GM21360 (cell line): Measurements from ENCODE around the gene ATG10.
"Not testable (repeated sequence)": the region's sequence is repeated elsewhere in the genome, so short reads cannot be mapped to it uniquely, and the experiment has no call there.

Experiments
- ATAC-seq: cut with Tn5 transposase; IDR thresholded peaks from one replicate; pipeline ENCODE4 v1.9.1; 2021; ENCODE audit warnings: mild to moderate bottlenecking, moderate library complexity; ENCODE audit not compliant: unreplicated experiment

ATG10 gene

DNA sequence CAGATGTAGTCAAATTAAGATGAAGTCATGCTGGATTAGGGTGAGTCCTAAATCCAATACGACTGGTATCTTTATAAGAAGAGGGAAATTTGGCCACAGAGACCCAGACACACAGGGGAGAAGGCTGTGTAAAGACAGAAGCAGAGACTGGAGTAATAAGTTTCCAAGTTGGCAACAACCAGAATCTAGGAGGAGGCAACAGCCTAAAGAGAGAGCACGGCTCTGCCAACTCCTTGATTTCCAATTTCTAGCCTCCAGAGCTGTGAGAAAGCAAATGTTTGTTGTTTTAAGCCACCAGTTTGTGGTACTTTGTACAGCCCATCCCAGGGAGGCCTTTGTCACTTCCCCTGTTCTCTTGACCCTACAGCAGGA lies 74.4 kb downstream of the ATG10 start:
- no peak for ATAC-seq

DNA sequence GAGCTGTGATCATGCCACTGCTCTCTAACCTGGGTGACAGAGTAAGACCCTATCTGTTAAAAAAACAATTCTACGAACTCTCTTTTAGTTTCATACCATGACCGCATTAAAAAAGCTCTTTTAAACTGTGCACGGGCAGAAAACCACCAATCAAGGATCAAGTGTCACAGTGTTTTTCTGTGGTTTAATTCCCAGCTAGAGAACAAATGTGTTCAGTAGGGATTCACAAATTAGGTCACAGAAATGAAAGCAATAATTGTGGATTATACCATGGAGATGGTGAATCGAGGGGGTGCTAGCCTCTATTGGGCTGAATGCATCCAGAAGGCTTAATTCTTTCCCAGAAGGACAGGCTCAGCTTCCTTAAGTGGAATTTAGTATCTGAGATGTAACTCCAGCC lies 79.1 kb downstream of the ATG10 start:
- no peak for ATAC-seq

DNA sequence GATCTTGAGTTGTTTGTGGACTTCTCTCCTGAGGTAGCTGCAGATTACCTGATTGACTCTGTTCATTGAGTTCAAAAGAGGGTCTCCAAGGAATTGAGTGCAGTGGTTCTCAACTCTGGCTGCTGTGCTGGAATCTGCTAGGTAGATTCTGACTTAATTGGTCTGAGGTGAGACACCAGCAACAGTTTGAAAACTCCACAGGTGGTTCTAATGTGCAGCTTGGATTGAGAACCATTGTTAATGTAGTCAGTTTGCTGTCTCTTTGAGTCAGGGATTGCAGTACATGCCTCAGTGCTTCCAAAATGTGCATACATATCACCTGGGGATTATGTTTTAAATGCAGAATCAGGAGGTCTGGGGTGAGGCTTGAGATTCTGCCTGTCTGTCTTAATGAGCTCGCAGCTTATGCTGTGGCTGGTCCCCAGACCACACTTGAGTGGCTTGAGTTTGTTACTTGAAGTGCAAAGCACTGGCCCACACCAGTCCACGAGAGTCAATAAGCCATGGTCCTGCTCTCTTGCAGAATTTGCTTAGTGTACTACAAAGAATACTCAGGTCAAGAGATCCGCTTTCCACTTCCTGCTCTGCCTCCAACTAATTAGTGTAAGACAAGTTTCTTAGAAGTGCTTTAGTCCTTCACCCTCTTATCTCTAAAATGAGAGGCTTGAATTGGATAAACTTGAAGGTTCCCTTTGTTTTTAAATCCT lies 82.3 kb downstream of the ATG10 start:
- ATAC-seq = no peak

GRCh38 chr5:82057051-82057450 lies 85.2 kb downstream of the ATG10 start:
- ATAC-seq = no peak

DNA sequence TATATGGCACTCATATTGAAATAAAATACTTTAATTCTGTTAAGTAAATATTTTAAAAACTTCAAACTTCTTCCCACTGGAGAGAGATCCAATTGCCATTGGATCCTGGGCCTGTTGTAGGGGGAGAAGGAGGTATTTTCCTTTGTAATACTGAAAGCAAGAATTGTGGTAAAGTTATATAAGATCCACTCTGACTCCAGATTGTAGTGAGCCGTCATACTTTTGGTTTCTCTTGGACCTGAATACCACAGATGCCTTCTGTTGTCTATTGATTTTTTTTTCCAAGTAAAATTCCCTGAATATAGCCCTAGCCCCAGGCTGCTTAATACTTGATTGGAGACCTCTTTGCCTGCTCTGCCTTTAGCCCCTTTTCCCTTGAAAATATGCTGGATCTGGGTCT lies 86.9 kb downstream of the ATG10 start:
- ATAC-seq = no peak

DNA sequence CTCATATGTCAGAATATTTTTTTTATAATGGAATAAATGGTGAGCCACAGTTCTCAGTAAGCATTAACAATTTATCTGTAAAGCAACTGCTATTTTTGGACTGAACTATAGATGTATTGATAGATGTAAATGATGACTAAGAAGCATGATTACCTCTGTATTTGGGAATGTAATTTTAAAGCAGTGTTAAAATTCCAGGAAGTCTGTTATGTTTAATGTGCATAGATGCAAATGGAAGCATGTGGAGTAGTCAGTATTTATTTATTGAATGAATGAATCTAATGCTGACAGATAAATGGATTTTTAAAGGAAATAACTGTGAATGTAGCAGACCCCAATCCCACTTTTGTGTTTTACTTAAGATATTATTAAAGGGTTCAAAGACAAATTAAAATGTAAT lies 95.0 kb downstream of the ATG10 start:
- no peak for ATAC-seq

- ATAC-seq = not testable (repeated sequence)
Observed at GRCh38 chr5:82068042-82068441, 96.2 kb downstream of the ATG10 start.

DNA sequence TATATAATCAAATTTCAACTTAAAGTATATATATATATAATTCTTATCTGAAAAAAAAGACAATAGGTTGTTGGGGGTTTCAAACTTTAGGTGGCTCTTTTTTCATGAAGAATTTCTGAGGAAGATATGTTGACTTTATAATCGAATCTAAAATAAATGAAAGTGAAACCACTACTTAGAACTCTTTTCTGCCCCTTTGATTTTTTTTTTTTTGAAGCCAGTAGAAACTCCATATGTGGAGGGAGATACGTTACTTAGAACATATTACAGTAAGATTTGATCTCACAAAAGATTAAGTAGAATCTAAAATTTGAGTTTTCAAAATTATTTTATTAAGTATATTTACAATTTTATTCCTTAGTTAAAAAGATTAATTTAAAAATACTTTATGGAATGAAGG lies 96.9 kb downstream of the ATG10 start:
- ATAC-seq = no peak

- no peak for ATAC-seq
Observed at GRCh38 chr5:82072138-82072537, 100.3 kb downstream of the ATG10 start.

DNA sequence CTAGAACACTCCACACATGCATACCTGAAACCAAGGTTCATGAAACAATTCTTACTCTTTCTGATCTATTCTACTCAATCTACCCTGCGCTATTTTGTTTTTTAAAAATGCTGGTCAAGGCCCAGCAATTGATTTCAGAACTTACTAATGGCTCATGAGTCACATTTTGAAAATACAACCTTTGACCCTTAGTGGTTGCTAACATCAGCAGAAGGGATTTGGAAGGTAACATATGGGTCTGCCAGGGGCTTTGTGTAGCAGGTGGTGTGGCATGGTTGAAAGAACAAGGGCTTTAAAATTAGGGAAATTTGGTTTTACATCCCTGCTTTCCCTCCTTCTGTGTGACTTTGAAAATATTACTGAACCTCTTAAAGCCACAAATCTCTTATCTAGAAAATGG lies 101.4 kb downstream of the ATG10 start:
- no peak for ATAC-seq

DNA sequence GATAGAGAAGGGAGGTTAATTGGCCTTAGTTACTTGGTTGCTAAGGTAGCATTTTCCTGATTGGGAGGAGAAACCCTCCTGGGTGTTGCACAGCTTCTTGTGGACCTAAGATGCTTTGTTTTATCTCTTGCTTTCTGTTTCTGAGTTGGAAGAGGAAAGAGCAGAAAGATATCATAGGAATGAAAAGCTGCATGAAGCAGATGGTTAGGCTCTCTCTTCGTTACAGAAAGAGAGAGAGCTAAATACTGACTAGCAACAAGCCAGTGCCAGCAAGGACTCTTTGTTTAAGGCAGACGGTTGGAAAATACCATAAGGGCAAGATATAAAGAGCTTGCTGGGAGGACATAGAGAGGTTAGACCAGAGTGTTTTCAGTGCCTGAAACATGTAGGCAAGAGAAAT lies 103.1 kb downstream of the ATG10 start:
- no peak for ATAC-seq

DNA sequence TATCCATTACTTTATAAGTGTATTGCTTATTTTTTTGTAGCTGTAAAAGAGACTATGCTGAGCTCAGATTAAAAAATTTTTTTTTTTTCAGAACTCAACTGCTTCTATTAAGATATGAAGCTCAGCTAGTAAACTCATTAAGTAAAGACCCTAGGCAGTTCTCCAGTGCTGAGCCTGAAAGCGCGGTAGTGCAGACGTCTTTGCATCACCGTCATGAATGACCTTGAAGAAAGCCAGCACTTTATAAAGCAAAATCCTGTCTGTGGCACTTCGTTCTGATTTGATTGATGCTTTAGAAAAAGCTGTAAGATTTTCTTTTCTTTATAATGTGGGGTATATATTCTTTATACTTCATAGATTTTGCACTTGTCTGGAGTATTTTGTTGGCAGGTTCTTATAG lies 105.7 kb downstream of the ATG10 start:
- ATAC-seq = no peak

DNA sequence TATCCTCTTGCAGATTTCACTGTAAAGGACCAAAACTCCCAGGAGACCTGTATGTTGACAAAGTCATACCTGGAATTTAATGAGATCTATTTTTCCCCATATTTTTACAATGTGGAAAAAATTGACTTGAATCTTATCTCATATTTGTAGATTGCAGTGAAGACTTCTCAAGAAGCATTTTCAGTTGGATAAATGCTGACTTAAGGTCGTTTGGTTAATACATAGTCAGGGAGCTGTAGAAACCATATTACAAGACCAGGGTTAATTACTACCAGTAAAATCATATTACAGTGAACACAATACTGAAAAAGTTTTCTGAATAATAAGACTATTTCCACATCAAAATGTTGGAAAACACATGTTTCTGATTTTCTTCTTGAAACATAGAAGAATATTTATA lies 119.8 kb downstream of the ATG10 start:
- ATAC-seq = no peak

DNA sequence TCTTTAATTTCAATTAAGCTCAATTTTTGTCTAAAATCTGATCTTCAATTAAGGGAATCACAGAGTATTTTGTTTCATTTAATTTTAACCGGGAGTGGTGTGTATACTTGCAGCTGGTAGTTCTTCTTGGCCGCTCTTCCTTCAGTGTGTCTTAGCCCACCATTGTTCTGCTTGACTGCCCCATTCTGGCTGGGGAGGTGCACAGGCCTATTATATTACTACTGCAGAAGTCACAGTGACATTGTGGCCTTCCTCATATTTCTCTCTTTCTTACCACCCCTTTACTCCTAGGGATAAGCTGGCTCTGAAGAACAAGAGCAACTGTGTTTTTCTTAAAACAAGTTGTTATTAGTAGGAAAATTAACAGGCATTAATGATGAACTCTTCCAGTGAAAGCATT lies 123.7 kb downstream of the ATG10 start:
- no peak for ATAC-seq

- ATAC-seq = no peak
Observed at GRCh38 chr5:82096249-82096648, 124.4 kb downstream of the ATG10 start.

- ATAC-seq = peak; percentile 83
Observed at GRCh38 chr5:82100303-82101077, 128.7 kb downstream of the ATG10 start.

DNA sequence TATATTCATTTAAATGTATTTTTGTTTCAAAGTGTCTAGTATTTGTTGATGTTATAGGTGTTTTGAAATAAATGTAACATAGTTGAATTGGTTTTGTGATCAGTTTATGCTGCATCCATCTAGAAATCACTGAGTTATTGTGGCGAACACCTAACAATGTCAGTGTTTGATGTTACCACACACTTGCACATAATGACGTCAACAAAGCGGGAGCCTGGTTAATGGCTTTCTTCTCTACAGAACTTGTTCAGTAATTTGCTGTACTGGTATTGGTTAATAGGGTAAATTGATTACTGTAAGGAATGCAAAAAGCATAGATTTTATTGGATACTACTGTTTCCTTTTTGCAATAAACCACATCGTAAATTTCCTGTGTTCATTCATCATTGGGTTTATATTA lies 133.0 kb downstream of the ATG10 start:
- ATAC-seq = no peak

DNA sequence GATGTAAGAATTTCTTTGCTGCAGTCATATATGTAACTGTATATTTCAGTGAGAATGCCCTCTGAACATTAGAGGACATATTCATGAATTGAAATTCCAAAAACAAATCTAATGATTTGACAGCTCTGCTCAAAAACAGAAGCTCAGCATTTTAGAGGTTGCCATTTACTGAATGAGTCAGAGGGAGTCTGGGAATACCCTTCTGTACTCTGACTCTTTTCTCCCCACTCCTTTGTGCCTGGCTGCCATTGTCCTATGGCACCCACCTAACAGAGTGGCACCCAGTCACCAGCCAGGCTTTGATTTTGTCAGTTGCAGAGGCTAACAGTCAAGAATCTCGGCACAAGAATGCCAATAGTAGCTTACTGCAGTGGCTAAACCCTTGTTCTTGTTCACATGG lies 133.6 kb downstream of the ATG10 start:
- no peak for ATAC-seq

GRCh38 chr5:82106207-82106606 lies 134.4 kb downstream of the ATG10 start:
- ATAC-seq = no peak

- ATAC-seq = no peak
Observed at GRCh38 chr5:82106756-82107155, 134.9 kb downstream of the ATG10 start.

DNA sequence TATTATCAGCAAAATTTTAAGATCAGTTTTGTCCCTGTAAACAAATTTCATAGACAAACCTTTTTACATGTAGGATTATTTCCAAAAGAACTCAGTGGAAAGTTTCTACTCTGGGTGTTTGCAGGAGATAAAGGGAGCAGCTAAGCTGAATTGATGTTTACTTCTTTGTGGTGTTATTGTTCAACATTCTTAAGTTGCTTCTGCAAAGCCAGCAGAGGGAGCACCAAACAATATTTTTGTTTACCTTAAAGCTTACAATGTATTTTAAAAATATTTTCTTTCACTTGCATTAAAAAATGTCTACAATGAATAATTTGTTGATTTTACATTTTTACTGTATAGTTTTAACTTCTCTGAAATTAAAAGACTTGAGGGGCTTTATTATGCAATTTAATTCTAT lies 135.4 kb downstream of the ATG10 start:
- no peak for ATAC-seq

DNA sequence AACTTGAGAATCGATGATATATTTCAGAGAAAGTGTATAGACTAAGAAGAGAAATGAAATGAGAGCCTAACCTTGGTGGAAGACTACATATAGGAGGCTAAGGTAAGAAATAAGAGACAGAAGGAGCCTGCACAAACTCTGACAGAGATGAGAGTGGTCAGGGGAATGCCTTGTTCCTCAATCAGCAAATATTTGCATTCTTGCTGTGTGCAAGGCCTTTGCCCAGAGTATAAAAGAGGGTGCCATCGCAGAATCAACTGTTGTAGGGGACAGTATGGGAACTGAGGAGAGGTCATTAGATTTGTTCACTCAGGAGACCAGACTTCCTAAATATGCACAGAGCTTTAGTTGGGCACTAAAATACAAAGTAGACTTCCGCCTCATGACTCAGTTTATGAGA lies 137.2 kb downstream of the ATG10 start:
- no peak for ATAC-seq

DNA sequence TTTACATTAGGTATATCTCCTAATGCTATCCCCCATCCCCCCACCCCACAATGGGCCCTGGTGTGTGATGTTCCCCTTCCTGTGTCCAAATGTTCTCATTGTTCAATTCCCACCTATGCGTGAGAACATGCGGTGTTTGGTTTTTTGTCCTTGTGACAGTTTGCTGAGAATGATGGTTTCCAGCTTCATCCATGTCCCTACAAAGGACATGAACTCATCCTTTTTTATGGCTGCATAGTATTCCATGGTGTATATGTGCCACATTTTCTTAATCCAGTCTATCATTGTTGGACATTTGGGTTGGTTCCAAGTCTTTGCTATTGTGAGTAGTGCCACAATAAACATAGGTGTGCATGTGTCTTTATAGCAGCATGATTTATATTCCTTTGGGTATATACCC lies 138.1 kb downstream of the ATG10 start:
- ATAC-seq = not testable (repeated sequence)
